ENCODE results near the gene CHN2.

- TF ChIP-seq CTCF (IDR thresholded peaks at IDR 0.05 in 2 of 3, conservative IDR thresholded peaks at IDR 0.05 in 1 of 3; ENCODE audit: borderline replicate concordance in 1 of 3, insufficient read depth in 1 of 3, low read depth in 2 of 3, low read length in 2 of 3): no peak
- TF ChIP-seq ATF3 (IDR thresholded peaks at IDR 0.05): no peak
- TF ChIP-seq POLR2AphosphoS5 (IDR thresholded peaks at IDR 0.05; ENCODE audit: low read depth, low read length): no peak
- no peak for TF ChIP-seq JUND (IDR thresholded peaks at IDR 0.05)
Measured at GRCh38 chr7:29217113-29217512, 22.5 kb downstream of the CHN2 start.

Data from HCT116 (cell line).